Smooth muscle cell (in vitro differentiated cells): ENCODE measurements around the gene CBLN1. TPM values are rescaled to one million over a fixed set of nuclear protein-coding genes. Genes with fewer than 3 reads are reported as not detected.

Experiments
- DNase-seq: peaks from one replicate; lab custom pipeline; 2025; ENCODE audit not compliant: unreplicated experiment; lab: John Stamatoyannopoulos, UW
- H2AFZ ChIP-seq: fragments of 200-600 bp; sonication (generic); 2 replicates; pipeline ENCODE4 v1.6.0; 2016; ENCODE audit warnings: antibody characterized with exemption, low read depth, mild to moderate bottlenecking
- H3F3A ChIP-seq: fragments of 200-600 bp; sonication (generic); 2 replicates; pipeline ENCODE4 v1.6.0; 2017; ENCODE audit warnings: antibody characterized with exemption, low read depth
- H3K27ac ChIP-seq: fragments of 200-600 bp; sonication (generic); 2 replicates; pipeline ENCODE4 v1.5.1; 2016; ENCODE audit warnings: low read depth, mild to moderate bottlenecking
- H3K27me3 ChIP-seq: fragments of 200-600 bp; sonication (generic); 2 replicates; pipeline ENCODE4 v1.6.1; 2016; ENCODE audit warnings: low read depth, mild to moderate bottlenecking
- H3K36me3 ChIP-seq: fragments of 200-600 bp; sonication (generic); 2 replicates; pipeline ENCODE4 v1.5.1; 2016; ENCODE audit warnings: low read depth
- H3K4me1 ChIP-seq: fragments of 200-600 bp; sonication (generic); 2 replicates; pipeline ENCODE4 v1.5.1; 2016; ENCODE audit warnings: low read depth
- H3K4me2 ChIP-seq: fragments of 200-600 bp; sonication (generic); 2 replicates; pipeline ENCODE4 v1.6.0; 2016; ENCODE audit warnings: mild to moderate bottlenecking
- H3K4me3 ChIP-seq: fragments of 200-600 bp; sonication (generic); 2 replicates; pipeline ENCODE4 v1.5.1; 2016; ENCODE audit warnings: mild to moderate bottlenecking
- H3K79me2 ChIP-seq: fragments of 200-600 bp; sonication (generic); 2 replicates; pipeline ENCODE4 v1.6.0; 2016; ENCODE audit warnings: low read depth, mild to moderate bottlenecking
- H3K9ac ChIP-seq: fragments of 200-600 bp; sonication (generic); 2 replicates; pipeline ENCODE4 v1.6.0; 2016; ENCODE audit warnings: low read depth
- H3K9me3 ChIP-seq: fragments of 200-600 bp; sonication (generic); replicated peaks from 2 replicates; pipeline ENCODE4 v1.5.1; 2016; ENCODE audit warnings: low read depth
- H4K20me1 ChIP-seq: fragments of 200-600 bp; sonication (generic); 2 replicates; pipeline ENCODE4 v1.6.0; 2016; ENCODE audit warnings: low read depth
- CTCF ChIP-seq: fragments of 200-600 bp; sonication (generic); IDR thresholded peaks from 2 replicates; pipeline ENCODE4 v1.5.1; 2017; ENCODE audit warnings: borderline replicate concordance, mild to moderate bottlenecking, antibody characterized with exemption; ENCODE audit not compliant: insufficient read depth, poor library complexity, severe bottlenecking
- WGBS: methylation state at CpG from one replicate; pipeline ENCODE4 v1.1.7; 2016; ENCODE audit warnings: low lambda C conversion rate; 5-methylcytosine and 5-hydroxymethylcytosine counted together
- polyA plus RNA-seq: library from polyadenylated mRNA; unstranded; fragments of >200 nt; fragmentation: Nextera tagmentation; extraction: Ambion mirVana; gene quantifications from 2 replicates; pipeline ENCODE4 v1.2.1, GENCODE V29; 2016
- total RNA-seq: library from RNA; depleted of rRNA; stranded (reverse); fragments of >200 nt; gene quantifications from 2 replicates; pipeline ENCODE4 v1.2.3, GENCODE V29; 2014

CBLN1 gene
- total and polyA plus RNA-seq, 2 experiments from 2014 or later = not detected

GRCh38 chr16:49281843-49282642 is 405 bp upstream of the CBLN1 start:
- TF ChIP-seq CTCF = peak; percentile 45
- no peak overlapping the region for H2AFZ ChIP-seq
- no peaks in the 10 kb centered on the region for H3K79me2 ChIP-seq
- no peaks in the 10 kb centered on the region for H3K36me3 ChIP-seq
- no peak overlapping the region for H3K9ac ChIP-seq
- H3F3A ChIP-seq = no peaks in the 10 kb centered on the region
- DNase-seq = no peak
- H3K4me2 ChIP-seq = peak overlapping the region; percentile 86
- no peaks in the 10 kb centered on the region for H4K20me1 ChIP-seq
- peak overlapping the region; percentile 50 for H3K4me3 ChIP-seq
- H3K27ac ChIP-seq = no peak overlapping the region
- H3K9me3 ChIP-seq = no peaks in the 10 kb centered on the region
- whole genome bisulfite sequencing = 1% methylated on average over 74 of the region's 124 CpGs
- H3K4me1 ChIP-seq = peaks cover 11% of the 10 kb centered on the region
- H3K27me3 ChIP-seq = peaks cover 97% of the 10 kb centered on the region

- 3% methylated on average over 33 of the region's 37 CpGs for WGBS
- Histone ChIP-seq H3K4me3 (no peak overlapping the region), H3K27ac (no peak overlapping the region), H3K36me3 (no peaks in the 10 kb centered on the region), H3K4me2 (peak overlapping the region; percentile 86), H3K9ac (no peak overlapping the region), H3K79me2 (no peaks in the 10 kb centered on the region), H2AFZ (no peak overlapping the region), H3K27me3 (peaks cover 97% of the 10 kb centered on the region), H3K9me3 (no peaks in the 10 kb centered on the region), H3F3A (no peaks in the 10 kb centered on the region), H3K4me1 (peaks cover 11% of the 10 kb centered on the region), H4K20me1 (no peaks in the 10 kb centered on the region)
- TF ChIP-seq CTCF = no peak
- no peak for DNase-seq
Measured at GRCh38 chr16:49280841-49281371, 732 bp downstream of the CBLN1 start.

GRCh38 chr16:49280105-49280741 is 1.4 kb downstream of the CBLN1 start:
- Histone ChIP-seq H3K36me3 (no peaks in the 10 kb centered on the region), H3K4me3 (no peak overlapping the region), H3K27me3 (peaks cover 97% of the 10 kb centered on the region), H3K4me2 (no peak overlapping the region), H3K79me2 (no peaks in the 10 kb centered on the region), H3F3A (no peaks in the 10 kb centered on the region), H4K20me1 (no peaks in the 10 kb centered on the region), H3K4me1 (peaks cover 11% of the 10 kb centered on the region), H3K27ac (no peak overlapping the region), H3K9ac (no peak overlapping the region), H2AFZ (no peak overlapping the region), H3K9me3 (no peaks in the 10 kb centered on the region)
- DNase-seq = no peak
- WGBS = 2% methylated on average over 38 of the region's 39 CpGs
- TF ChIP-seq CTCF = no peak
